ENCODE measurements around the gene ALKBH8.
A peak's percentile ranks its signal among the peaks of the same experiment; 100 is the strongest.
"Not testable (repeated sequence)": the region's sequence is repeated elsewhere in the genome, so short reads cannot be mapped to it uniquely, and the experiment has no call there.

The ALKBH8 gene

GRCh38 chr11:107577346-107577711 lies 11.8 kb upstream of the ALKBH8 start:
- no peak for DNase-seq (ENCODE audit: low read depth)

GRCh38 chr11:107576497-107577345 lies 11.2 kb upstream of the ALKBH8 start:
- peak; percentile 70 for DNase-seq (ENCODE audit: low read depth)

- DNase-seq (ENCODE audit: low read depth), result no peak
These were observed 7.9 kb upstream of the ALKBH8 start for GRCh38 chr11:107573438-107573837.

- no peak for DNase-seq (ENCODE audit: low read depth)
These were observed 4.5 kb upstream of the ALKBH8 start for GRCh38 chr11:107570015-107570414.

- DNase-seq (ENCODE audit: low read depth), result no peak
These were observed 2.3 kb upstream of the ALKBH8 start for GRCh38 chr11:107567739-107568335.

GRCh38 chr11:107566569-107566968 lies 1.0 kb upstream of the ALKBH8 start:
- DNase-seq (ENCODE audit: low read depth), result no peak

GRCh38 chr11:107565955-107566501 lies 493 bp upstream of the ALKBH8 start:
- peak; percentile 61 for DNase-seq (ENCODE audit: low read depth)

- no peak for DNase-seq (ENCODE audit: low read depth)
These were observed 687 bp downstream of the ALKBH8 start for GRCh38 chr11:107564877-107565218.

GRCh38 chr11:107563702-107564101 lies 1.8 kb downstream of the ALKBH8 start:
- DNase-seq (ENCODE audit: low read depth), result peak; percentile 79

GRCh38 chr11:107562647-107563208 lies 2.8 kb downstream of the ALKBH8 start:
- peak; percentile 98 for DNase-seq (ENCODE audit: low read depth)

- peak; percentile 89 for DNase-seq (ENCODE audit: low read depth)
These were observed 3.8 kb downstream of the ALKBH8 start for GRCh38 chr11:107561688-107562087.

GRCh38 chr11:107550304-107550703 lies 15.2 kb downstream of the ALKBH8 start:
- DNase-seq (ENCODE audit: low read depth), result no peak

- no peak for DNase-seq (ENCODE audit: low read depth)
These were observed 15.6 kb downstream of the ALKBH8 start for GRCh38 chr11:107549954-107550285.

GRCh38 chr11:107549253-107549953 lies 16.1 kb downstream of the ALKBH8 start:
- DNase-seq (ENCODE audit: low read depth), result peak; percentile 63

- DNase-seq (ENCODE audit: low read depth), result no peak
These were observed 17.6 kb downstream of the ALKBH8 start for GRCh38 chr11:107547961-107548360.

GRCh38 chr11:107545101-107545514 lies 20.4 kb downstream of the ALKBH8 start:
- peak; percentile 90 for DNase-seq (ENCODE audit: low read depth)

- DNase-seq (ENCODE audit: low read depth), result no peak
These were observed 26.7 kb downstream of the ALKBH8 start for GRCh38 chr11:107538821-107539220.

- no peak for DNase-seq (ENCODE audit: low read depth)
These were observed 27.3 kb downstream of the ALKBH8 start for GRCh38 chr11:107538239-107538638.

- not testable (repeated sequence) for DNase-seq (ENCODE audit: low read depth)
These were observed 28.4 kb downstream of the ALKBH8 start for GRCh38 chr11:107537155-107537554.

GRCh38 chr11:107526197-107526596 lies 39.3 kb downstream of the ALKBH8 start:
- peak; percentile 1 for DNase-seq (ENCODE audit: low read depth)

- DNase-seq (ENCODE audit: low read depth), result no peak
These were observed 56.7 kb downstream of the ALKBH8 start for GRCh38 chr11:107508858-107509244.

- no peak for DNase-seq (ENCODE audit: low read depth)
These were observed 57.2 kb downstream of the ALKBH8 start for GRCh38 chr11:107508201-107508857.

All from ELR (cell line).